IMR-90 (cell line): ENCODE results near the gene C10orf67. TPM values are rescaled to one million over a fixed set of nuclear protein-coding genes. Genes with fewer than 3 reads are reported as not detected.

Experiments used
- ATAC-seq: fragments of 200-7000 bp; cut with Tn5 transposase; 2 replicates; pipeline ENCODE4 v1.9.1; 2020; ENCODE audit warnings: low read depth, mild to moderate bottlenecking, moderate library complexity
- BruUV-seq: library from RNA; stranded (reverse); fragments of 400-500 nt; replicated peaks from 2 replicates; lab custom pipeline; 2021; lab: Mats Ljungman, UMichigan
- CTCF ChIA-PET: fragments of 300-600 bp; formaldehyde crosslinking; extraction: SDS; loops from one replicate; lab custom pipeline; 2021; ENCODE audit warnings: antibody characterized with exemption; lab: Yijun Ruan, JAX
- POLR2A ChIA-PET: fragments of 300-600 bp; sonication (Branson Sonifier 250); formaldehyde crosslinking; loops from one replicate; lab custom pipeline; 2022; ENCODE audit warnings: antibody characterized with exemption; ENCODE audit not compliant: unreplicated experiment; lab: Charles Lee
- DNase-seq: peaks from one replicate; pipeline ENCODE4 v3.0.0; 2013
- H2AFZ ChIP-seq: replicated peaks from 2 replicates; pipeline ENCODE3; 2013; ENCODE audit warnings: low read length, mild to moderate bottlenecking; ENCODE audit not compliant: poor library complexity
- H2AK5ac ChIP-seq: 2 replicates; pipeline ENCODE4 v1.6.1; 2013; ENCODE audit warnings: low read depth, low read length, inconsistent platforms
- H2AK9ac ChIP-seq: replicated peaks from 2 replicates; pipeline ENCODE3; 2013; ENCODE audit warnings: mild to moderate bottlenecking, low read depth, low read length, moderate library complexity; ENCODE audit not compliant: poor library complexity
- H2BK120ac ChIP-seq: 2 replicates; pipeline ENCODE4 v1.6.1; 2013; ENCODE audit warnings: low read depth, low read length, inconsistent platforms
- H2BK15ac ChIP-seq: 3 replicates; pipeline ENCODE4 v1.6.1; 2013; ENCODE audit warnings: low read depth, low read length, inconsistent platforms
- H2BK20ac ChIP-seq: 2 replicates; pipeline ENCODE4 v1.6.1; 2013; ENCODE audit warnings: low read depth, mild to moderate bottlenecking, inconsistent platforms, low read length, moderate library complexity
- H2BK5ac ChIP-seq: 2 replicates; pipeline ENCODE4 v1.6.1; 2013; ENCODE audit warnings: mild to moderate bottlenecking, low read depth, low read length, inconsistent platforms; ENCODE audit not compliant: poor library complexity, severe bottlenecking
- H3K14ac ChIP-seq: replicated peaks from 2 replicates; pipeline ENCODE4 v1.6.1; 2013; ENCODE audit warnings: low read depth, low read length, inconsistent platforms
- H3K18ac ChIP-seq: 2 replicates; pipeline ENCODE4 v1.6.1; 2013; ENCODE audit warnings: low read depth, low read length, control low read depth
- H3K23ac ChIP-seq: 2 replicates; pipeline ENCODE4 v1.6.1; 2013; ENCODE audit warnings: low read depth, low read length, inconsistent platforms
- H3K27ac ChIP-seq: 2 replicates; pipeline ENCODE4 v1.5.1; 2013; ENCODE audit warnings: mild to moderate bottlenecking, control low read depth, low read length; ENCODE audit not compliant: insufficient read depth
- H3K27me3 ChIP-seq: 2 replicates; pipeline ENCODE4 v1.6.1; 2013; ENCODE audit warnings: low read length; ENCODE audit not compliant: control insufficient read depth, insufficient read depth
- H3K36me3 ChIP-seq: 2 replicates; pipeline ENCODE4 v1.6.1; 2013; ENCODE audit warnings: low read length, mixed read lengths; ENCODE audit not compliant: control insufficient read depth, insufficient read depth
- H3K4ac ChIP-seq: 2 replicates; pipeline ENCODE4 v1.6.1; 2013; ENCODE audit warnings: low read depth, low read length, inconsistent platforms
- H3K4me1 ChIP-seq: 2 replicates; pipeline ENCODE4 v1.6.1; 2013; ENCODE audit warnings: low read length, mixed read lengths; ENCODE audit not compliant: control insufficient read depth, insufficient read depth
- H3K4me2 ChIP-seq: 2 replicates; pipeline ENCODE4 v1.6.1; 2013; ENCODE audit warnings: low read depth, mild to moderate bottlenecking, control low read depth, low read length, moderate library complexity
- H3K4me3 ChIP-seq: 2 replicates; pipeline ENCODE4 v1.5.1; 2013; ENCODE audit warnings: low read depth, mild to moderate bottlenecking, control low read depth, low read length, moderate library complexity; ENCODE audit not compliant: insufficient read depth
- H3K56ac ChIP-seq: 2 replicates; pipeline ENCODE4 v1.6.1; 2013; ENCODE audit warnings: low read length, inconsistent platforms; ENCODE audit not compliant: insufficient read depth; ENCODE audit errors: extremely low read depth
- H3K79me1 ChIP-seq, 2 experiments: 2 replicates each; pipeline ENCODE4 v1.6.1; 2013; ENCODE audit warnings: low read length in 2 of 2, inconsistent platforms in 1 of 2, low read depth in 1 of 2
- H3K9ac ChIP-seq: 2 replicates; pipeline ENCODE4 v1.6.1; 2013; ENCODE audit warnings: low read depth, low read length, control low read depth
- H3K9me1 ChIP-seq: 2 replicates; pipeline ENCODE4 v1.6.1; 2013; ENCODE audit warnings: low read length, inconsistent platforms; ENCODE audit not compliant: insufficient read depth
- H3K9me3 ChIP-seq: 2 replicates; pipeline ENCODE4 v1.6.1; 2013; ENCODE audit warnings: low read length; ENCODE audit not compliant: control insufficient read depth, insufficient read depth
- H4K20me1 ChIP-seq: 2 replicates; pipeline ENCODE4 v1.6.1; 2013; ENCODE audit warnings: low read length, inconsistent platforms; ENCODE audit not compliant: insufficient read depth
- H4K5ac ChIP-seq: 2 replicates; pipeline ENCODE4 v1.6.1; 2013; ENCODE audit warnings: mild to moderate bottlenecking, low read depth, low read length, control low read depth
- H4K8ac ChIP-seq, 2 experiments: 2 replicates each; pipeline ENCODE4 v1.6.1; 2013; ENCODE audit warnings: low read depth in 2 of 2, low read length in 2 of 2, control low read depth in 1 of 2, inconsistent platforms in 1 of 2
- H4K91ac ChIP-seq: 2 replicates; pipeline ENCODE4 v1.6.1; 2013; ENCODE audit warnings: low read depth, low read length, inconsistent platforms; ENCODE audit not compliant: insufficient read depth
- BHLHE40 ChIP-seq: fragments of 150-350 bp; IDR thresholded peaks from 2 replicates; pipeline ENCODE4 v1.6.1; 2016; ENCODE audit warnings: mild to moderate bottlenecking, low read depth, low read length
- CHD1 ChIP-seq: IDR thresholded peaks from 2 replicates; pipeline ENCODE4 v1.6.1; 2012; ENCODE audit warnings: low read depth, low read length, improper control_type of control experiment
- FOS ChIP-seq: fragments of 150-350 bp; IDR thresholded peaks from 2 replicates; pipeline ENCODE4 v1.6.1; 2016; ENCODE audit warnings: low read depth, low read length
- MAFK ChIP-seq: IDR thresholded peaks from 2 replicates; pipeline ENCODE4 v1.6.1; 2012; ENCODE audit warnings: low read depth, low read length, improper control_type of control experiment
- MAZ ChIP-seq: IDR thresholded peaks from 2 replicates; pipeline ENCODE4 v1.6.1; 2012; ENCODE audit warnings: low read depth, mild to moderate bottlenecking, low read length, improper control_type of control experiment, moderate library complexity, borderline replicate concordance
- MXI1 ChIP-seq: IDR thresholded peaks from 2 replicates; pipeline ENCODE4 v1.6.1; 2012; ENCODE audit warnings: low read depth, mild to moderate bottlenecking, low read length, moderate library complexity, borderline replicate concordance
- NFE2L2 ChIP-seq: fragments of 150-350 bp; IDR thresholded peaks from 2 replicates; pipeline ENCODE4 v1.6.1; 2016; ENCODE audit warnings: low read depth, mild to moderate bottlenecking, low read length
- POLR2A ChIP-seq: IDR thresholded peaks from 2 replicates; pipeline ENCODE4 v1.6.1; 2012; ENCODE audit warnings: mild to moderate bottlenecking, low read depth, low read length
- RAD21 ChIP-seq: IDR thresholded peaks from 2 replicates; pipeline ENCODE4 v1.6.1; 2012; ENCODE audit warnings: low read length, improper control_type of control experiment
- RCOR1 ChIP-seq: IDR thresholded peaks from 2 replicates; pipeline ENCODE4 v1.6.1; 2012; ENCODE audit warnings: mild to moderate bottlenecking, low read length, improper control_type of control experiment; ENCODE audit not compliant: insufficient replicate concordance
- RFX5 ChIP-seq: IDR thresholded peaks from 2 replicates; pipeline ENCODE4 v1.8.0; 2012; ENCODE audit warnings: low read depth, mild to moderate bottlenecking, low read length, moderate library complexity
- SMC3 ChIP-seq: fragments of 150-350 bp; IDR thresholded peaks from 2 replicates; pipeline ENCODE4 v1.6.1; 2016; ENCODE audit warnings: low read depth, mild to moderate bottlenecking, antibody characterized with exemption, low read length, moderate library complexity
- USF2 ChIP-seq: fragments of 150-350 bp; IDR thresholded peaks from 2 replicates; pipeline ENCODE4 v1.6.1; 2017; ENCODE audit warnings: mild to moderate bottlenecking, antibody characterized with exemption, low read length, low read depth
- WGBS, 2 experiments: methylation state at CpG; one replicate each; pipeline versions ENCODE4 v1.1.5 to v1.1.7; 2013; ENCODE audit warnings: missing lambda C conversion rate in 2 of 2; ENCODE audit not compliant: insufficient read length in 1 of 2; ENCODE audit errors: extremely low coverage in 2 of 2; 5-methylcytosine and 5-hydroxymethylcytosine counted together
- dilution Hi-C: fragments of 300-500 bp; cut with HindIII; formaldehyde crosslinking; loops from one replicate; pipeline ENCODE4 v1.14.3; 2018; ENCODE audit warnings: low sequenced_read_pairs; ENCODE audit not compliant: unreplicated experiment
- in situ Hi-C: fragments of 300-500 bp; cut with MboI; formaldehyde crosslinking; loops from 3 replicates; pipeline ENCODE4 v1.14.3; 2019; ENCODE audit warnings: low sequenced_read_pairs, inconsistent platforms, mixed read lengths
- intact Hi-C: fragments of 100-400 bp; cut with micrococcal nuclease; formaldehyde crosslinking; loops from 2 replicates; pipeline ENCODE4 v1.10.0; 2022
- polyA plus RNA-seq, 3 experiments: library from polyadenylated mRNA; depleted of rRNA; stranded (reverse); fragments of >200 nt; gene quantifications; 2 replicates each; pipeline ENCODE4 v1.2.3, GENCODE V29; 2012; ENCODE audit warnings: low replicate concordance in 1 of 3
- total RNA-seq: library from RNA; depleted of rRNA; stranded (reverse); fragments of >200 nt; gene quantifications from 2 replicates; pipeline ENCODE4 v1.2.3, GENCODE V29; 2012
- TF ChIP-seq, protein P1 (sequence below): conservative IDR thresholded peaks from 2 replicates; pipeline ENCODE4 v1.5.1; 2012; ENCODE audit warnings: mild to moderate bottlenecking, low read depth, low read length, improper control_type of control experiment
- TF ChIP-seq, protein P2 (sequence below): fragments of 150-350 bp; IDR thresholded peaks from 2 replicates; pipeline ENCODE4 v1.6.1; 2016; ENCODE audit warnings: low read depth, mild to moderate bottlenecking, low read length, moderate library complexity, borderline replicate concordance

Gene C10orf67
- total and polyA plus RNA-seq, 2 of the 4 experiments (the other 2 are of a cell fraction), result 0.15 to 0.18 TPM

DNA sequence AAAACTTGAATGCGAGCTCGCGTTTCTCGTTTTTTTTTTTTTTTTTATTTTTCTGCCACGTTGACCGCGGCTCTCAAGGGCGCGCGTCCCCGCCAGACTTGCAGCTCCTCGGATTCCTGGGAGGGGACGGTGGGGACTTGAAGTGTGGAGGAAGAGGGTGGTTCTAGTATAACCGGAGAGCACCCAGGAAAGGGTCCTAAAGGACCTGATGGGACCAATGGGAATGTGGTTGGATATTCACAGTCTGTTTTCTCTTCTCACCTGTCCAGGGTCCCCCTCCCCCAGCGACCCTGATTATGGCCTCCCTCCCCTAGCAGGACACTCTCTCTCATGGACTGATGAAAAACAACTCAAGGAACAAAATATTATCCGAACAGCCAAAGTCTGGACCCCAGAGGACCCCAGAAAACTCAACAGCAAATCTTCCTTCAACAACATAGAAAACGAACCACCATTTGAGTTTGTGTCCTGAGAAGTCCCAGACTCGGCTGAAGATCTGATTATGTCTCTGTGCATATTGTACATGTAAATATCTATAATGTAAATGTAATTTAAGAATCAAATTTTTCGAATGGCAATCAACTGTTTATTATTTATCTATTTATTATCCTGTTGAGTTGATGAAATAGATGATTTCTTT is 151.0 kb downstream of the C10orf67 start:
- no peak overlapping the region for H2BK5ac ChIP-seq
- H2BK15ac ChIP-seq, result no peak overlapping the region
- H3K79me1 ChIP-seq, result no peaks in the 10 kb centered on the region
- H4K20me1 ChIP-seq, result no peaks in the 10 kb centered on the region
- H3K27me3 ChIP-seq, result peaks cover 70% of the 10 kb centered on the region
- WGBS, 2 experiments, result 11% methylated on average over 4 of the region's 19 CpGs; no CpG with 5 or more reads in 1 of the 2 experiments
- H3K9ac ChIP-seq, result no peak overlapping the region
- no peaks in the 10 kb centered on the region for H3K4me1 ChIP-seq
- DNase-seq, result no peak
- H4K5ac ChIP-seq, result no peak overlapping the region
- no peak overlapping the region for H3K14ac ChIP-seq
- H3K18ac ChIP-seq, result no peak overlapping the region
- H3K56ac ChIP-seq, result no peak overlapping the region
- dilution Hi-C loops (no loop called here), intact Hi-C loops (no loop called here), in situ Hi-C loops (no loop called here)
- no peak overlapping the region for H3K4me3 ChIP-seq
- no peak overlapping the region for H4K8ac ChIP-seq
- H3K9me1 ChIP-seq, result no peaks in the 10 kb centered on the region
- CTCF ChIA-PET, result no interaction called here
- no peak overlapping the region for H3K23ac ChIP-seq
- H3K4ac ChIP-seq, result no peak overlapping the region
- H2AFZ ChIP-seq, result no peak overlapping the region
- no peak for ATAC-seq
- no peak overlapping the region for H3K4me2 ChIP-seq
- H2BK20ac ChIP-seq, result no peak overlapping the region
- TF ChIP-seq MXI1 (no peak), BHLHE40 (no peak), POLR2A (no peak), RAD21 (no peak), RCOR1 (no peak), CHD1 (no peak), NFE2L2 (no peak), FOS (no peak), MAZ (no peak), RFX5 (no peak), SMC3 (no peak), MAFK (no peak), USF2 (no peak)
- TF ChIP-seq, protein P1, sequence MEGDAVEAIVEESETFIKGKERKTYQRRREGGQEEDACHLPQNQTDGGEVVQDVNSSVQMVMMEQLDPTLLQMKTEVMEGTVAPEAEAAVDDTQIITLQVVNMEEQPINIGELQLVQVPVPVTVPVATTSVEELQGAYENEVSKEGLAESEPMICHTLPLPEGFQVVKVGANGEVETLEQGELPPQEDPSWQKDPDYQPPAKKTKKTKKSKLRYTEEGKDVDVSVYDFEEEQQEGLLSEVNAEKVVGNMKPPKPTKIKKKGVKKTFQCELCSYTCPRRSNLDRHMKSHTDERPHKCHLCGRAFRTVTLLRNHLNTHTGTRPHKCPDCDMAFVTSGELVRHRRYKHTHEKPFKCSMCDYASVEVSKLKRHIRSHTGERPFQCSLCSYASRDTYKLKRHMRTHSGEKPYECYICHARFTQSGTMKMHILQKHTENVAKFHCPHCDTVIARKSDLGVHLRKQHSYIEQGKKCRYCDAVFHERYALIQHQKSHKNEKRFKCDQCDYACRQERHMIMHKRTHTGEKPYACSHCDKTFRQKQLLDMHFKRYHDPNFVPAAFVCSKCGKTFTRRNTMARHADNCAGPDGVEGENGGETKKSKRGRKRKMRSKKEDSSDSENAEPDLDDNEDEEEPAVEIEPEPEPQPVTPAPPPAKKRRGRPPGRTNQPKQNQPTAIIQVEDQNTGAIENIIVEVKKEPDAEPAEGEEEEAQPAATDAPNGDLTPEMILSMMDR, result no peak
- TF ChIP-seq, protein P2, sequence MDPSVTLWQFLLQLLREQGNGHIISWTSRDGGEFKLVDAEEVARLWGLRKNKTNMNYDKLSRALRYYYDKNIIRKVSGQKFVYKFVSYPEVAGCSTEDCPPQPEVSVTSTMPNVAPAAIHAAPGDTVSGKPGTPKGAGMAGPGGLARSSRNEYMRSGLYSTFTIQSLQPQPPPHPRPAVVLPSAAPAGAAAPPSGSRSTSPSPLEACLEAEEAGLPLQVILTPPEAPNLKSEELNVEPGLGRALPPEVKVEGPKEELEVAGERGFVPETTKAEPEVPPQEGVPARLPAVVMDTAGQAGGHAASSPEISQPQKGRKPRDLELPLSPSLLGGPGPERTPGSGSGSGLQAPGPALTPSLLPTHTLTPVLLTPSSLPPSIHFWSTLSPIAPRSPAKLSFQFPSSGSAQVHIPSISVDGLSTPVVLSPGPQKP, result no peak
- H4K91ac ChIP-seq, result no peak overlapping the region
- POLR2A ChIA-PET, result no interaction called here
- H3K9me3 ChIP-seq, result peaks cover 4% of the 10 kb centered on the region; the same call in 1 of the 2 replicates
- BruUV-seq, result no TSS peak
- no peak overlapping the region for H2AK9ac ChIP-seq
- H2AK5ac ChIP-seq, result no peak overlapping the region
- H3K27ac ChIP-seq, result no peak overlapping the region
- H2BK120ac ChIP-seq, result no peak overlapping the region
- H3K36me3 ChIP-seq, result no peaks in the 10 kb centered on the region
